Measurements from ENCODE around the gene HMX3. TPM values are rescaled to one million over a fixed set of nuclear protein-coding genes. Genes with fewer than 3 reads are reported as not detected.

HMX3 gene
- total and polyA plus RNA-seq, 2 experiments from 2014 or later: 0.35 TPM; not detected in 1

GRCh38 chr10:123134915-123135414, 805 bp upstream of the HMX3 start (continued):
- TF ChIP-seq ETS1 (IDR thresholded peaks at IDR 0.05) (no peak), ZNF462 (CRISPR knock-in tag; IDR thresholded peaks at IDR 0.05) (no peak), STAT1 (IDR thresholded peaks at IDR 0.05; ENCODE audit: unreplicated experiment) (no peak), JUNB (IDR thresholded peaks at IDR 0.05; ENCODE audit: unreplicated experiment) (no peak), NANOG (IDR thresholded peaks at IDR 0.05; ENCODE audit: borderline replicate concordance) (no peak), ZNF114 (CRISPR knock-in tag; IDR thresholded peaks at IDR 0.05) (no peak)

GRCh38 chr10:123136221-123136805, 543 bp downstream of the HMX3 start:
- no peaks in the 10 kb centered on the region for H3K36me3 ChIP-seq (ENCODE audit: insufficient read depth)
- peaks cover 28% of the 10 kb centered on the region; the same call in 1 of the 2 replicates for H3F3A ChIP-seq (replicated peaks; ENCODE audit: low read depth)
- no peaks in the 10 kb centered on the region for H3K79me2 ChIP-seq (replicated peaks; ENCODE audit: insufficient read depth)
- Mint-ChIP-seq H3K9me3 (peaks cover 16% of the 10 kb centered on the region), H3K4me3 (peak overlapping the region; percentile 73), H3K36me3 (ENCODE audit: low read depth) (no peaks in the 10 kb centered on the region; the same call in 2 of the 3 replicates), H3K27me3 (ENCODE audit: insufficient read depth, low read depth, poor library complexity) (peaks cover 94% of the 10 kb centered on the region), H3K4me1 (peaks cover 44% of the 10 kb centered on the region), H3K27ac (no peak overlapping the region)
- peaks cover 32% of the 10 kb centered on the region for H3K4me1 ChIP-seq (ENCODE audit: insufficient read depth)
- H4K20me1 ChIP-seq (replicated peaks; ENCODE audit: insufficient read depth): peaks cover 5% of the 10 kb centered on the region
- H3K9me2 ChIP-seq (ENCODE audit: insufficient read depth): no peaks in the 10 kb centered on the region
- TF ChIP-seq EZH2 (IDR thresholded peaks at IDR 0.05; ENCODE audit: low read depth, unreplicated experiment) (peak; percentile 95), CREB1 (CRISPR knock-in tag; IDR thresholded peaks at IDR 0.05; ENCODE audit: low read depth) (no peak), EZH2phosphoT487 (IDR thresholded peaks at IDR 0.05; ENCODE audit: unreplicated experiment) (peak; percentile 87)
- peak overlapping the region; percentile 80; the same call in 1 of the 2 replicates for H2AFZ ChIP-seq
- DNase-seq (ENCODE audit: low spot score) (peak; percentile 22), ATAC-seq (no peak)
- peak overlapping the region; percentile 87 for H3K4me2 ChIP-seq
- no peak overlapping the region for H3K27ac ChIP-seq (ENCODE audit: low read depth)
- peaks cover 100% of the 10 kb centered on the region for H3K27me3 ChIP-seq (ENCODE audit: insufficient read depth)
- peak overlapping the region; percentile 57 for H3K4me3 ChIP-seq

All from GM23338 (cell line).